Endodermal cell (in vitro differentiated cells): ENCODE results near the gene GSK3A. TPM values are rescaled to one million over a fixed set of nuclear protein-coding genes. Genes with fewer than 3 reads are reported as not detected.
A peak's percentile ranks its signal among the peaks of the same experiment; 100 is the strongest.

Experiments used
- DNase-seq: peaks from one replicate; pipeline ENCODE4 v3.0.0-alpha.2; 2017
- H3K27ac ChIP-seq: 2 replicates; pipeline ENCODE4 v1.5.1; 2013; ENCODE audit warnings: mild to moderate bottlenecking, low read depth, low read length, moderate library complexity
- H3K27me3 ChIP-seq: 2 replicates; pipeline ENCODE4 v1.6.1; 2013; ENCODE audit warnings: mild to moderate bottlenecking, low read length, moderate library complexity; ENCODE audit not compliant: insufficient read depth, control insufficient read depth, poor library complexity, severe bottlenecking
- H3K36me3 ChIP-seq: 2 replicates; pipeline ENCODE4 v1.7.0; 2013; ENCODE audit warnings: mild to moderate bottlenecking, low read length, moderate library complexity; ENCODE audit not compliant: control insufficient read depth, insufficient read depth
- H3K4me1 ChIP-seq: one replicate; pipeline ENCODE4 v1.7.0; 2013; ENCODE audit warnings: low read length; ENCODE audit not compliant: control insufficient read depth, insufficient read depth
- H3K4me3 ChIP-seq: 2 replicates; pipeline ENCODE4 v1.5.1; 2013; ENCODE audit warnings: mild to moderate bottlenecking, low read length, moderate library complexity
- H3K9ac ChIP-seq: 2 replicates; pipeline ENCODE4 v1.6.1; 2013; ENCODE audit warnings: mild to moderate bottlenecking, low read length, moderate library complexity; ENCODE audit not compliant: poor library complexity, severe bottlenecking; ENCODE audit errors: extremely low read depth
- H3K9me3 ChIP-seq: 2 replicates; pipeline ENCODE4 v1.6.1; 2013; ENCODE audit warnings: mild to moderate bottlenecking, low read length, moderate library complexity; ENCODE audit not compliant: control insufficient read depth
- H3K27ac Mint-ChIP-seq: 2 replicates; pipeline ENCODE4 v1.8.0; 2020; ENCODE audit warnings: mixed read lengths
- H3K27me3 Mint-ChIP-seq: 2 replicates; pipeline ENCODE4 v1.8.0; 2021; ENCODE audit warnings: mild to moderate bottlenecking, mixed read lengths; ENCODE audit not compliant: insufficient read depth
- H3K36me3 Mint-ChIP-seq: 2 replicates; pipeline ENCODE4 v1.8.0; 2020; ENCODE audit warnings: low read depth, mixed read lengths
- H3K4me1 Mint-ChIP-seq: 2 replicates; pipeline ENCODE4 v1.8.0; 2020; ENCODE audit warnings: mixed read lengths
- H3K4me3 Mint-ChIP-seq: 2 replicates; pipeline ENCODE4 v1.8.0; 2020; ENCODE audit warnings: mild to moderate bottlenecking, moderate library complexity, mixed read lengths
- H3K9me3 Mint-ChIP-seq: 2 replicates; pipeline ENCODE4 v1.8.0; 2020; ENCODE audit warnings: mild to moderate bottlenecking, mixed read lengths
- WGBS, 2 experiments: methylation state at CpG; one replicate each; pipeline versions ENCODE4 v1.1.5 to v1.1.7; 2013; ENCODE audit warnings: missing lambda C conversion rate in 2 of 2, mixed read lengths in 1 of 2; ENCODE audit not compliant: insufficient coverage in 1 of 2, insufficient read length in 1 of 2; 5-methylcytosine and 5-hydroxymethylcytosine counted together
- total RNA-seq, 2 donors: library from RNA; stranded (reverse); fragmentation: NEBNext Ultra II Directional in 1 of 2; extraction: Animal tissue kit (Norgen Biotek cat#: 25700) in 1 of 2; gene quantifications; 2 replicates in 1 of 2; 3 replicates in 1 of 2; pipeline ENCODE4 v1.2.1, GENCODE V29; 2021
- TF ChIP-seq, protein P1 (sequence below): fragments of 200-600 bp; sonication (generic); conservative IDR thresholded peaks from 2 replicates; pipeline ENCODE4 v1.5.0; 2021; ENCODE audit warnings: antibody characterized with exemption, mild to moderate bottlenecking

GSK3A gene
- total RNA-seq, 2 donors from 2014 or later: 52.6 to 55.1 TPM

DNA sequence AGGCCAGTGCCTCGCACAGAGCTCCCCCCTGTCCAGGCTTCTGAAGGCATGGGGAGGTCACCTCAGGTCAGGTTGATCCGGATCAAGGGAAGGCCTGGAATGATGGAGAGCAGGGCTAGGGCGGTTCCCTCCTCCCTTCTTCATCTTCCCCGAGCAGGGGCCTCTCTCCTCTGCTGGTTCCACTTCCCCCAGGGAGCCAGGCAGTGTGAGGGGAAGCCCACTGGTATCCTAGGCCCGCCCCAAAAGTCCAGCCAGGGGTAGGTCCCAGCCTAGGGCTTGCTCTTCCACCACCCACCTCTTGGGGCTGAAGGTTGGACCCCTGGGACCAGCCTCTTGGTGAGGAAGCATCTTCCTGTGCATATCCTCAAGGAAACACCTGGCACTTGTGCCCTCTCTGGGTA is 43.1 kb upstream of the GSK3A start:
- Histone ChIP-seq H3K4me1 (peaks cover 10% of the 10 kb centered on the region), H3K36me3 (peaks cover 36% of the 10 kb centered on the region), H3K27me3 (no peaks in the 10 kb centered on the region), H3K27ac (no peak overlapping the region), H3K9ac (no peak overlapping the region), H3K9me3 (no peaks in the 10 kb centered on the region), H3K4me3 (peak overlapping the region; percentile 89)
- Mint-ChIP-seq H3K4me3 (peak overlapping the region; percentile 80), H3K9me3 (no peaks in the 10 kb centered on the region), H3K4me1 (peaks cover 25% of the 10 kb centered on the region), H3K36me3 (peaks cover 19% of the 10 kb centered on the region), H3K27ac (no peak overlapping the region), H3K27me3 (no peaks in the 10 kb centered on the region)
- WGBS, 2 experiments: 82 to 86% methylated on average over 1 to 5 of the region's 5 CpGs
- DNase-seq: no peak
- TF ChIP-seq, protein P1, sequence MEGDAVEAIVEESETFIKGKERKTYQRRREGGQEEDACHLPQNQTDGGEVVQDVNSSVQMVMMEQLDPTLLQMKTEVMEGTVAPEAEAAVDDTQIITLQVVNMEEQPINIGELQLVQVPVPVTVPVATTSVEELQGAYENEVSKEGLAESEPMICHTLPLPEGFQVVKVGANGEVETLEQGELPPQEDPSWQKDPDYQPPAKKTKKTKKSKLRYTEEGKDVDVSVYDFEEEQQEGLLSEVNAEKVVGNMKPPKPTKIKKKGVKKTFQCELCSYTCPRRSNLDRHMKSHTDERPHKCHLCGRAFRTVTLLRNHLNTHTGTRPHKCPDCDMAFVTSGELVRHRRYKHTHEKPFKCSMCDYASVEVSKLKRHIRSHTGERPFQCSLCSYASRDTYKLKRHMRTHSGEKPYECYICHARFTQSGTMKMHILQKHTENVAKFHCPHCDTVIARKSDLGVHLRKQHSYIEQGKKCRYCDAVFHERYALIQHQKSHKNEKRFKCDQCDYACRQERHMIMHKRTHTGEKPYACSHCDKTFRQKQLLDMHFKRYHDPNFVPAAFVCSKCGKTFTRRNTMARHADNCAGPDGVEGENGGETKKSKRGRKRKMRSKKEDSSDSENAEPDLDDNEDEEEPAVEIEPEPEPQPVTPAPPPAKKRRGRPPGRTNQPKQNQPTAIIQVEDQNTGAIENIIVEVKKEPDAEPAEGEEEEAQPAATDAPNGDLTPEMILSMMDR: peak; percentile 36

DNA sequence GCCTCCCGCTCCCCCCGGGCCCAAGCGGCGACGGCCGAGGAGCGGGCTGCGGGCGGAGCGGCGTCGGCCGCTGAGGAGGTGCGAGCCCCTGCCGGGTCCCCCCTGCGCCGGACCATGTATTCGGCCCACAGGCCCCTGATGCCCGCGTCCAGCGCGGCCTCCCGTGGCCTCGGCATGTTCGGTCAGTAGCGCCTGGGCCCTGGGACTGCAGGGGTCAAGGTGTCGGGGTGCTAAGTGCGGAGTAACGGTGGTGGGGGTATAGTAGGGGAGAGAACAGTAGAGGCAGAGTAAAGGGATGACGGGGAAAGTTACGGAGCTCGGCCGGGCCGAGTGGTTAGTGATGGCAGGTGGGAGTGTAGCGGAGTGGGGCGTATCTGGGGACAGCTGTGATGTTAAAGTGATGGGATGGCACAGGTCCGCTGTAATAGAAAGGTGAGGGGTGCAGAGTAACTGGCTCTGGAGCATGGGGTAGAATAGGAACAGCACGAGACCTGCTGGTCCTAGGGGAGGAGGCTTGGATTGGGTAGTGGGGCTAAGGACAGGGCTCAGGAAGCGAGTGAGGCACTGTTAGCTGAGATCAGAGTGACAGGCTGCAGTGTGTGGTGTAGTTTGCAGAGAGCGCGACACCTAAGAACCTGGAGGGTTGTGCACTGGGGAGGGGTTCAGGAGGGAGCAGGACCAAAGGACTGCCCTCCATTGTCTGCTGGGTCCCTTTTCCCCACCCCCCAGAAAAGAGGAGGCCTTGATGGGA is 42.4 kb upstream of the GSK3A start:
- Histone ChIP-seq H3K9ac (peak overlapping the region; percentile 25), H3K4me1 (peaks cover 10% of the 10 kb centered on the region), H3K27ac (no peak overlapping the region), H3K27me3 (no peaks in the 10 kb centered on the region), H3K4me3 (peak overlapping the region; percentile 89), H3K36me3 (peaks cover 29% of the 10 kb centered on the region), H3K9me3 (no peaks in the 10 kb centered on the region)
- Mint-ChIP-seq H3K9me3 (no peaks in the 10 kb centered on the region), H3K27ac (peak overlapping the region; percentile 85), H3K4me3 (peak overlapping the region; percentile 80), H3K4me1 (peaks cover 25% of the 10 kb centered on the region), H3K27me3 (no peaks in the 10 kb centered on the region), H3K36me3 (peaks cover 17% of the 10 kb centered on the region)
- 4 to 6% methylated on average over 8 to 41 of the region's 41 CpGs for WGBS, 2 experiments
- TF ChIP-seq, protein P1: no peak
- DNase-seq: peak; percentile 69

DNA sequence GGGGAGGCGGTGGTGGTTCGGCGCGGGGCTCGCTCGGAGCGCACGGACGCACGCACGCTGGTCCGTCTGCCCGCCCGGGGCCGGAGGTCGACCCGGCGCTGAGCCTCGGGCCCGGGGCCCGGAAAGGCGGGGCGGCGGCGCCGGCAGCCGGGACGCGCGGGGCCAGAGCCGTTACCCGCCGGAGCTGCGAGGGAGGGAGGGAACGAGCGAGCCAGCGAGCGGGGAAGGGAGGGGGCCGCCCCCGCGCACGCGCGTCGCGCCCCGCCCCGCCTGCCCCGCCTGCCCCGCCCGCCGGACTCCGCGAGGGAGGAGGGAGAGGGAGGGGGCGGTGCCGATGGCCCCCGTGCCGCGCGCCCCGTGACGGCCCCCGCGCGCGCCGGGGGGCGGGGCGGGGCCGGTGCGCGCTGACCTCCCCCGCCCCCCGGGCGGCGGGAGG is 41.7 kb upstream of the GSK3A start:
- Histone ChIP-seq H3K9me3 (no peaks in the 10 kb centered on the region), H3K4me1 (peaks cover 14% of the 10 kb centered on the region), H3K9ac (no peak overlapping the region), H3K36me3 (peaks cover 22% of the 10 kb centered on the region), H3K27ac (no peak overlapping the region), H3K4me3 (no peak overlapping the region), H3K27me3 (no peaks in the 10 kb centered on the region)
- DNase-seq: no peak
- TF ChIP-seq, protein P1: no peak
- H3K36me3 Mint-ChIP-seq: peaks cover 10% of the 10 kb centered on the region
- H3K27ac Mint-ChIP-seq: no peak overlapping the region
- H3K27me3 Mint-ChIP-seq: no peaks in the 10 kb centered on the region
- no peaks in the 10 kb centered on the region for H3K9me3 Mint-ChIP-seq
- WGBS, 2 experiments: 0% methylated on average over 3 to 63 of the region's 76 CpGs
- peaks cover 32% of the 10 kb centered on the region for H3K4me1 Mint-ChIP-seq
- H3K4me3 Mint-ChIP-seq: no peak overlapping the region
